ENCODE results near the gene OR52A5.

DNA sequence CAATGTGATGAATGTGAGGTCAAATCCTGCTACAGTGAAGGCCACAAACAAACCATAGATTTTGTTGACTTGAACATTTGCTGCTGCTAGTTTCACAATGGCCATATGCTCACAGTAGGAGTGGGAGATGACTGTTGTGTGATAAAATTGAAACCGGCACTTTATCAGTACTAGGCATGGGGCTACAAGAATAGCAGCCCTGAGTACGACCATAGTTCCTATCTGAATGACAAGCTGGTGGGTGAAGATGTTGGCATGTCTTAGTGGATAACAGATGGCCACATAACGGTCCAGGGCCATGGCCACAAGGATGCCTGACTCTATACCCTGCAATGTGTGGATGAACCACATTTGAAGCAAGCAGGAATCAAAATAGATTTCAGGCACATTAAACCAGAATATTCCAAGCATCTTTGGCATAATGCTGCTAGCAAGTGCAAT, 13.6 kb upstream of the OR52A5 start:
- TF ChIP-seq, protein P1, sequence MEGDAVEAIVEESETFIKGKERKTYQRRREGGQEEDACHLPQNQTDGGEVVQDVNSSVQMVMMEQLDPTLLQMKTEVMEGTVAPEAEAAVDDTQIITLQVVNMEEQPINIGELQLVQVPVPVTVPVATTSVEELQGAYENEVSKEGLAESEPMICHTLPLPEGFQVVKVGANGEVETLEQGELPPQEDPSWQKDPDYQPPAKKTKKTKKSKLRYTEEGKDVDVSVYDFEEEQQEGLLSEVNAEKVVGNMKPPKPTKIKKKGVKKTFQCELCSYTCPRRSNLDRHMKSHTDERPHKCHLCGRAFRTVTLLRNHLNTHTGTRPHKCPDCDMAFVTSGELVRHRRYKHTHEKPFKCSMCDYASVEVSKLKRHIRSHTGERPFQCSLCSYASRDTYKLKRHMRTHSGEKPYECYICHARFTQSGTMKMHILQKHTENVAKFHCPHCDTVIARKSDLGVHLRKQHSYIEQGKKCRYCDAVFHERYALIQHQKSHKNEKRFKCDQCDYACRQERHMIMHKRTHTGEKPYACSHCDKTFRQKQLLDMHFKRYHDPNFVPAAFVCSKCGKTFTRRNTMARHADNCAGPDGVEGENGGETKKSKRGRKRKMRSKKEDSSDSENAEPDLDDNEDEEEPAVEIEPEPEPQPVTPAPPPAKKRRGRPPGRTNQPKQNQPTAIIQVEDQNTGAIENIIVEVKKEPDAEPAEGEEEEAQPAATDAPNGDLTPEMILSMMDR (IDR thresholded peaks at IDR 0.05) = no peak
- TF ChIP-seq POLR2AphosphoS5 (IDR thresholded peaks at IDR 0.05) = no peak
